NCI-H2227 treated with DMSO at 0.1 percent for 48 hours (cell line): Measurements from ENCODE around the gene DNAH14.
"Not testable (repeated sequence)": the region's sequence is repeated elsewhere in the genome, so short reads cannot be mapped to it uniquely, and the experiment has no call there.

Source experiments
- DNase-seq: peaks from one replicate; lab custom pipeline; 2025; lab: John Stamatoyannopoulos, UW

DNAH14 gene

DNA sequence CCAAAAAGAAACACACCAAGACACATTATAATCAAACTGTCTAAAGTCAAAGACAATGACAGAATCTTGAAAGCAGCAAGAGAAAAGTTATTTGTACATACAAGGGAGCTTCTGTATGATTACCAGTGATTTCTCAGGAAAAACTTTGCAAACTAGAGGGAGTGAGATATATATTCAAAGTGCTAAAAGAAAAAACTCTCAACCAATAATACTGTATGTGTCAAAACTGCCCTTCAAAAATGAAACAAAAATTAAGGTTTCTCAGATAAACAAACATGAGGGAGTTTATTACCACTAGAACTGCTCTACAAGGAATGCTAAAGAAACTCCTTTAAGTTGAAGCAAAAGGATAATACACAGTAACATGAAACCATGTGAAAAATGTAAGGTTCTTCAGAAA lies 418.9 kb downstream of the DNAH14 start:
- no peak for DNase-seq

DNA sequence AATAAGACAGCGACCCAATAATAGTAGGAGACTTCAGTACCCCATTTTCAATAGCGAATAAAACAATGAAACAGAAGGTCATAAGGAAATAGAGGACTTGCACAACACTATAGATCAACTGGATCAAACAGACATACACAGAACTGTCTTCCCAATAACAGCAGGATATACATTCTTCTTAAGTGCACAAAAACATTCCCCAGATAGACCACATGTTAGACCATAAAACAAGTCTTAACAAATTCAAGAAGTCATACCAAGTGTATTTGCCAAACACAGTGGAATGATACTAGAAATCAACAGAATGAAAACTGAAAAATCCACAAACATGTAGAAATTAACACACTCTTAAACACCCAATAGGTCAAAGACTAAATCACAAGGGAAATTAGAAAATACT lies 420.4 kb downstream of the DNAH14 start:
- DNase-seq = no peak

DNA sequence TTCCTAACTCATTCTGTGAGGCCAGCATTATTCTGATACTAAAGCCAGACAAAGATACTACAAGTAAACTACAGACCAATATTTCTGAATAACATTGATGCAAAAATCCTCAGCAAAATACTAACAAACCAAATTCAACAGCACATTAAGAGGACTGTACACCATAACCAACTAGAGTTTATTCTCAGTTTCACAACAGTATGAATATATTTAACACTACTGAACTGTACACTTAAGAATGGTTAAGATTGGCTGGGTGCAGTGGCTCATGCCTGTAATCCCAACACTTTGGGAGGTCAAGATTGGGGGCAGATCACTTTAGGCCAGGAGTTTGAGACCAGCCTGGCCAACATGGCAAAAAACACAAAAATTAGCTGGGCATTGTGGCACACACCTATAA lies 421.4 kb downstream of the DNAH14 start:
- no peak for DNase-seq

DNA sequence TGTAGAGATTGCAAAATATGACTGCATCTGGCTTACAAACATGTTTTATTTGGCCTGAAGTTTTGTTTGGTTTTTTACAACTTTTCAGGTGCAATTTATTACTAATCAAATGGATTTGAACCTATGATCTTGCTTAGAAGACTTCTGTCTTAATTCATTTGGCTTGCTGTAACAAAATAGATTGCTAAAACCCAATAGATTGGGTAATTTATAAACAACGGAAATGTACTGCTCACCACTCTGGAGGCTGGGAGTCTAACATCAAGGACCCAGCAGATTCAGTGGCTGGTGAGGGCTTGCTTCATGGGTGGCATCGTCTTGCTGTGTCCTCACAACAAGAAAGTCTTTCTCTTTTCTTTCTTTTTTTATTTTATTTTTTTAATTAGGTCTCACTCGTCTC lies 425.4 kb downstream of the DNAH14 start:
- DNase-seq = no peak

DNA sequence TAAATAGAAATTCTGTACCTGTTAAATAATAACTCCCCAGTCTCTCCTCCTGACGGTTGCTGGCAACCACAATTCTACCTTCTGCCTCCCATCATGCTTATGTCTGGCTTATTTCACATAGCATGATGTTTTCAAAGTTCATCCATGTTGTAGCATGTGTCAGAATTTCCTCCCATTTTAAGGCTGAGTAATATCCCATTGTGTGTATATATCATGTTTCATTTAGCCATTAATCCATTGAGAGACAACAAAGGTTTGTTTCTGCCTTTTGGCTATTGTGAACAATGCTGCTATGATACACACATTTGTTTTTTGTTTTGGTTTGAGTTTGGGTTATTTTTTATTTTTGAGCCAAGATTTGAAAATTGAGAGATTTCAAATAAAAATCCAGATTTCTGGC lies 426.4 kb downstream of the DNAH14 start:
- no peak for DNase-seq

DNA sequence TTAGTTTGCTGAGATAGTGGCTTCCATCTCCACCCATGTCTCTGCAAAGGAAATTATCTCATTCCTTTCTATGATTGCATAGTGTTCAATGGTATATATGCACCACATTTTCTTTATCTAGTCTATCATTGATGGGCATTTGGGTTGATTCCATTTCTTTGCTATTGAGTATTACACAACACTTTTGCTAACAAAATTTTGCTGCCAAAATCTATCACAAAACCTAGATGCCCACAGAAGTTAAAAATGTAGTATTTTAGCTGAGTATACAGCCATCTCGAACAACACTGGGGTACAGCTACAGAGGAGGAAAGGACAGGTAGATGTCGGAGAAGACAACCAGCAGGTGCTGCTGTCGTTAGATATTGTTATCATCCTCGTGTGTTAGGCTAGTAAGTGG lies 430.6 kb downstream of the DNAH14 start:
- no peak for DNase-seq

DNA sequence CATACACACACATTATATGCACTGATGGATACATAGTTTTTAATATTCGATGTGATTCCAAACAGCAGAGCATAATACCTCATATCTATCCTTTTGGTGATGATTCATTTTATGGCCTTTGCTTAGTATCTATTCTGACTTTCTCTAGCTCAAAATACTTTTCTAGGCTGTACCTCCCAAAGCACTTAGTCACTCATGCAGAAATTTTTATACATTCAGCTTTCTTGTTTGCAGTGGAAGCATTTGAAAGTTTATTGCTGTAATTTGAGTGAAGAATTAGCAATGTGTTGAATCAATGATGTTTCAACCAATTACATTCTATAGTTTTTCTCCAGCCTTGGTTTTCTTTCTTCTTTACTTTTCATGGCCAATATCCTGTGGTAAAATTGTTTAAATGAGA lies 431.7 kb downstream of the DNAH14 start:
- no peak for DNase-seq

DNA sequence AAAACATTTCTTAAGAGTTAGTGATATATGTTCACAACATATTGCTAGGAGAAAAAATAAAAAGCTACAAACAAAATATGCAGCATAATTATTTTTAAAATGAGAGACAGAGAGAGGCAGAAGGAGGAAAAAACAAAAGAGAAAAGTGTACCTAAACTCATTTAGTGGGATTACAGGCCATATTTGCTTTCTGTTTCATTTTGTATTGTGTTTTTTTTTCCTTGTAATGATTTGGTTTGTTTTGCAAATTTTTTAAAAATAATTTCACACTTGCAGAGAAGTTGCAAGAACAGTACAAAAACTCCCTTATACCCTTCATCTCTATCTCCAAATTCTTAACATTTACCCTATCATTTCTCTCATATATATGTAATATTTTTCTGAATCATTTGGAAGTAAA lies 433.3 kb downstream of the DNAH14 start:
- no peak for DNase-seq

DNA sequence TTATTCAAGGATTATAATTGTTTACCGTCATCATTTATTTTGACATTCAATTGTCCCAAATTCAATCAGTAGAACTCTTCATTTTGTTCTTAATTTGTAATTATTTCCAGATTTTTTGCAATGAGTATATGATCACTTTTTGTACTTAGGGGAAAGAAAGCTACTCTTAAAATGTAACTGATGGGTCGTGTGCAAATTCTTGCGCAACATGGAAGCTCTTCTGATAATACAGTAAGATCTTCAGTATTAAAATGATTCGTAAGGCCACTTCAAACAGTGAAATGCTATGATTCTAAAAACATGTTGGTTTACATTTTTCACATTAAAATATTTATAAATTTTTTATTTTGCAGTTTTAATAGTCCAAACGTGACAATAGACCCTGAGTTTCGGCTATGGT lies 435.0 kb downstream of the DNAH14 start:
- DNase-seq = no peak

DNA sequence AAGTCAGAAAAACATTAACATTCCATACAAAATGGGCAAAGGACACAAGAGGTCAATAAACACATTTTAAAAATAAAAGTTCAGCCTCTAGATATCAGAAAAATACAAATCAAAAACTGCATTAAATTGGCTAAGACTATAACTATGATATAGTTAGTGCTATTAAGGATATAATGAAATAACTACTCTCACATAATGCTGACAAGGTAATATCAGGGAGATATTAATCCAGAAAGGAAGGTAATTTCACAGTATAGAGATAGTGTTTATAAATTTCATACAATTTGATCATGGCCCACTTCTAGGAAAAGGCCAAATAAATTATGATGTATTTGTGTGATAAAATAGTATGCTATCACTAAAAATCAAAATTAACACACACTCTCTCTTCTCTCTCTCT lies 436.5 kb downstream of the DNAH14 start:
- DNase-seq = no peak

DNA sequence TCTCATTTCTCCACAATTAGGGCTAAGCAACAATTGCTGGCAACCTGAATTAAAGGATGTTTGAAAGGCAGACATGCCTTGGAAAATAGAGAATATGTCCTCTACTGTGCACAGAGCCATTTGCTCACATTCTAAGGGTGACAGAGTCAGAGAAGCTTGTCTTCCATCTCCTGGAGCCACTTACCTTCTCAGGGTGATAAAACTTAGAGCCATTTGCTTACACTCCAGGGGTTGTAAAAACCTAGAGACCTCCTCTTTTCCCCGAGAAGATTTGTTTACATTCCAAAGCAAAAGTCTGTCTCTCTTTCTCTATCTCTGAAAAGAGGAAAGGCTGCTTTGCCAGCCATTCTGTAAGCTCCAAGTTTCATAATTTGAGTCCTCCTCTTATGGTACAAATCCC lies 437.1 kb downstream of the DNAH14 start:
- no peak for DNase-seq

DNA sequence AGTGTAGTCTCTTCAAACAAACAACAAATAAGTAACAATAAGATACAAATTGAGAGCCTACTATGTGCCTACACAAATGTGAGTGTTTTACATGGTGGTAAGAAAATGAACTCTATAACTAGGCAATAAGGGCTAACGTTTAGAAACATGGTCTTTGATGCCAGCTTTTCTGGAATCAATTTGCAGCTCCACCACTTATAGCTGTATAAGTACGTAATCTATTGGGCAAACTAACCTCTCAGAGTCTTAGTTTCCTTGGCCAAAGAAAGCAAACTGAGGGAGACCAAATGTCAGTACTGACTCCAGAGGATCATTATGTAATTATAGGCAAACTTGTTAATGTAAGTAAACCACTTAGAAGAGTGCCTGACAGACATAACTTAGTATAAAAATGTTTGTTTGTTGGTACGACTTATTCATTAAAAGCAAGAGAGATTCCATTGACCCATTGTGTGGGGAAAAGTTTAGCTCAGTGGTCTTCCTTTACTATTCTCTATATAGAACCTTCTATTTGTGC lies 438.6 kb downstream of the DNAH14 start:
- no peak for DNase-seq

DNA sequence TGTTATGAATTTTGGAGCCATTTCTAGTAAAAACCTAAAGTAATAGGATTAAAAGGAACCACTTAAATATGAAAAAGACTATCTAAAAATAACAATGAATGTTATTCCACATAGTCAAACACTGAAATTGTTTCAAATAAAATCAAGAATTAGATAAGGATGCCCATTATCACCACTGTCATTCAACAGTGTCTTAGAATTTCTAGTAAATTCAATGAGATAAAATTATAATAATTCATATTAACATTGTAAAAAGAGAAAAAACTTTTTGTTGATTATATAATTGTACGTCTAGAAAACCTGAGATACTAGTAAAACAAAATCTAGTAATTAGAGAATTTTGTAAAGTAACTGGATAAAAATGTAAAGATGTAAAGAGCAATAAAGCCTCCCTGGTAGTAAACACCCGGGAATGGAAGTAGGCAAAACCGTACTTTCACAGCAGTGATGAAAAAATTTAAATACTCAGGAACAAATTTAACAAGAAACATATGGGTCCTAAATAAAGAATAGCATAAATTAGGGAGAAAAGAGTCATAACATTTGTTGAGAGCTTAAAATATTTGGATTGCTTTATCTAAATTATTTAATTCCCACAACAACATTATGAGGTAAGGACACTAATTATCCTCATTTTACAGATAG lies 442.0 kb downstream of the DNAH14 start:
- no peak for DNase-seq

DNA sequence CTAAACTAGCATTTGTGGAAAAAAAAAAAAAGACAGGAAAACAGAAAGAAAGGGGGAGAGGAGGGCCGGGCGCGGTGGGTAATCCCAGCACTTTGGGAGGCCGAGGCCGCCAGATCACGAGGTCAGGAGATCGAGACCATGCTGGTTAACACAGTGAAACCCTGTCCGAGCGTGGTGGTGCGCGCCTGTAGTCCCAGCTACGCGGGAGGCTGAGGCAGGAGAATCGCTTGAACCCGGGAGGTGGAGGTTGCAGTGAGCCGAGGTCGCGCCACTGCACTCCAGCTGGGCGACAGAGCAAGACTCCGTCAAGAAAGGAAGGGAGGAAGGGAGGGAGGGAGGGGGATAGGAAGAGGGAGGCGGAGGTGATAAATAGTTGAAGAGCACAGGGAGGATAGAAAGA lies 443.7 kb downstream of the DNAH14 start:
- no peak for DNase-seq

DNA sequence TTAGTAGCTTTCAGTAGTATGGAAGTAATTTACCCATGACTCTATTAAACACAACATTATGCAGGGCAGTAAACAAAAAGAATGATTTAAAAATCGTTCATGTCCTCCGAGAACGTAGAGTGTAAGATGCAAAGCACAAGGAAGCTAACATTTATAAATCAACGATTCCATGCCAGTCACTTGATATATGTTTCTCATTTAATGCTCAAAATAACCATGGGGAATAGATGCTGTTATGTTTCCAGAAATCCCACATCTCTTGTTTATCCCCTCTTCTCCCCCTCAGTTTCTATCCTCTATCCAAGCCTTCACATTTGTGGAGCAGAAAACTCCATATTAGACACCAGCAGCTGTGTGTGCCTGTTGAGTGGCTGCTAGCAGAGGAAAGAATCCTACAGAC lies 445.5 kb downstream of the DNAH14 start:
- DNase-seq = no peak

DNA sequence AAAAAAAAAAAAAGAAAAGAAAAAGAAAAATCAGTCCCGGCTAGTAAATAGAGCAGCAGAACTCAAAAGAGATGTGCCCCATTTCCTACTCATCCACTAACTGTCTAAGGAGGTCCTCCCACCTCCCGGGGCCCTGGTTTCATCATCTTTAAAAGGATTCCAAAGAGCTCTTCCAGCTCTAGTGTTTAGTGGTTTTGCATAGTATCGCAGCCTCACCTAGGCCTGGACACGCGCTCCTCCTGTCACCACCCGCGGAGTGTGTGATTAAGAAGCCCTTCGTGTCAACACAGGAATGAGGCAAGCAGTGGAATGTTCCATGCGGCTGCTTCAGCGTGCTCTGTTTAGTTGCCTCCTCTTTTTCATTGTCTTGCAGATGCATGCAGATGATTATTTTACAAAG lies 449.4 kb downstream of the DNAH14 start:
- no peak for DNase-seq

DNA sequence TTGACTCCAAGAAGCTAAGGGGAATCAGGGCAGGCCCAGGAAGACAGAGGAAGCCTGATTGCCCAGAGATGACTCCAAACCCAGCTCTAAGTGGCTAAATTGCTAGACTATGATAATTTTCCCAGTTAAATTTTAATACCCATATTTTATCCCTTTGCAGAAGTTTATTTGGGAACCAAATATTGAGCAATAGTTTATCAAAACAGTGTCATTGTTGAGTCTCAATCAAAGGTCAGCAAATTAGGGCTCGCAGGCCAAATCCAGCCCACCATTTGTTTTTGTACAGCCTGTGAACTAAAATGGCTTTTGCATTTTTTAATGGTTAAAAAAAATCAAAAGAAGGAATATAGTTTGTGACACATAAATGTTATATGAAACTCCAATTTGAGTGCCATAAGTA lies 451.2 kb downstream of the DNAH14 start:
- DNase-seq = no peak

DNA sequence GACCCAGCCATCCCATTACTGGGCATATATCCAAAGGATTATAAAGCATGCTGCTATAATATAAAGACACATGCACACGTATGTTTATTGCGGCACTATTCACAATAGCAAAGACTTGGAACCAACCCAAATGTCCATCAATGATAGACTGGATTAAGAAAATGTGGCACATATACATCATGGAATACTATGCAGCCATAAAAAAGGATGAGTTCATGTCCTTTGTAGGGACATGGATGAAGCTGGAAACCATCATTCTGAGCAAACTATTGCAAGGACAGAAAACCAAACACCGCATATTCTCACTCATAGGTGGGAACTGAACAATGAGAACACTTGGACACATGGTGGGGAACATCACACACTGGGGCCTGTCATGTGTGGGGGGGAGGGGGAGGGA lies 457.4 kb downstream of the DNAH14 start:
- DNase-seq = not testable (repeated sequence)

DNA sequence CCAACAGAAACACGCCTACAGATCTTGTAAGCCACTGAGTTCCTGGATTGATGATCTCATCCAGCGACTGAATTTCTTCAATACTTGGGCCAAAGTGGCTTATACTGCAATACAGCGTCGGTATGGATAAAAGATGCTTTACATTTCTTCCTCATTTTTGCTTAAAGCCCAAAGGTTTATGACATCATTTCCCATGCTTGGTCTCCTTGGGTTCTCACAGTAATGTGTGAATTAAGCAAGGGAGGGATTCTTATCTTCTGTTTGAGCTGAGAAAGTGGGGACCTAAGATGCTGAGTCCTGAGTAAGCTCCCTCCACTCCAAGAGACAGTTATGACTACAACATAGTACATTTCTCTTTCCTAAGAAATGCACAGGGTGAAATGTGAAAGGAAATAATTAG lies 458.9 kb downstream of the DNAH14 start:
- no peak for DNase-seq

DNA sequence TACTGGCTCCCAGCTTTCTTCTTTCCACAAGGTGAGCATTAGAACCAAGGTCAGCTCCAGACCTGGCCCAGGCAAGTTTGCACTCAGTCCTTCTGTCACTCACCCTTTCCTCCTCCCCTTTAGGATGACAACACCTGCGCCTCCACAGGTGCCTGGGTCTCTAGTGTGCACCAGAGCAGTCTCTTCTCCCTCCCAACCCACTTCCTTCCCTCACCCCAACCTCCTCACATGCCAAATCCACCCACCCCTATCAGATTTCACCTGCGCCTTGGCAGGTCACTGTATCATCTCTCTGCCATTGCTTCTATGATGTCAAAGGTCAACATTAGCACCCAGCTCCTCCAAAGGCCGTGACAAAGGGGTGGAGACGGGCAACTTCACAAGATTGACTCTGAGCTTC lies 460.4 kb downstream of the DNAH14 start:
- DNase-seq = no peak

DNA sequence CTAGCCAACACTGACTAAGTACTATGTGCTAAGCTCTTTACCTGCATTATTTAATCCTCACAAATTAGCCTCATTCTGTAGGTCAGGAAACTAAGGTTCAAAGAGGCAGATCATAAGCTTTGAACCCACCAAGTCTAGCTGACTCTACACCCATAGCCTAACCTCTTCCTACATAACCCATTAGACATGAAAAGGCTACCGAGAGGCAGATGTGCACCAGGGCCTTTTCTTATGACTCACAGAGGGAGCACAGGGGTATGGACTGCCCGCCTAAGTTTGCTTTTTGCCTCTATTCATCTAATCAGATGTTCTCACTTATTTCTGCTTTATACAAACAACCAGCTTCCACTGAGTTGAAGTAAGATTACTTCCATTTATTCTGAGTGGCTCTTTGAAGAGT lies 466.9 kb downstream of the DNAH14 start:
- no peak for DNase-seq

DNA sequence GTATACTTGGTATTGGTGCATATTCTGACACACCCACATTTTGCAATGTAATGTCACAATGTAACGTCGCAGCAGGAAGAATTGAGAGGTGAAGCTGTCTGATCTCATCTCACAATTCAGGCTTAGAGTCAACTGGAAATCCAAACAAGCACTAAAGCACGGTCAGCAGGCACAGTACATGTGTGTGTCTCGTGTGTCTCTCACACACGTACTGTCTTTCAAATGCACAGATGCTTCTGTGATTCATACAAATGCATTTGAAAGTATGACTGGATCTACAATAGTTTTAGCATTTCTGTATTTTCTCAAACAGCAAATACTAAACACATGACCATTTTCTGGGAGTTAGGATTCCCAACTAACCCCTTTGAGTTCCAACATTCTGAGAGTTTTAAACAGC lies 471.5 kb downstream of the DNAH14 start:
- DNase-seq = no peak

DNA sequence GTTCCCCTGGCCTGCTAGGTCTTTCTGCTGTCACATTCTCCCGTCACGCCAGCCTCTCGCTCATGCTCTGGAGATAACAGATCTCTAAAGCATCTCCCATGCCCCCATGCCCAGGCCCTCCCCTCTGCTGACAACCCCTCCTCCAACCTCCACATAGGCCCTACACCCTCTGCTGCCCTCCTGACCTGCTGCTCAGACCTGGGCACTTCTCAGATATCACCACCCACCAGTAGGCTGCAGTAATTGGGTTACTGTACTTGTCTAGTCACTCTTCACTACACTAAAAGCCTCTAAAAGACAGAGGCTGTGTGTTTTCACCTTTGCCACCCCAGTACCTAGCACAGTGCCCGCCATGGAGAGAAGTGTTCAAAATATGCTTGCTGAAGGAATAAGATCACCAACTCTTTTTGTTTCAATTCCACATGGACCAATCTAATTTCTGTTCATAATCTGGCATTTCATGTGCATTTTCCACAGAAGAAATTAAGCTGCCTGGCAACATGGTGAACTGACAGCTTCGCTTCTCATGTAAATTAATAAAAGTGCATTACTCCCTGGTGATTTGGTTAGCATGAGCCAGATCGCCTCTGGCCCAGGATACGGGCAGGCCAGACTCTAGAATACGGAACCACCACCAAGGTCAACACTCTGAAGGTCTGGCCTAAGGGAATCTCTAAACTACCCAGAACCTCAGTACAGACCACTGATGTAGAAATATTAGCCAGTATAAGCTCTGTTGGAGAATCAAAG lies 477.7 kb downstream of the DNAH14 start:
- no peak for DNase-seq

DNA sequence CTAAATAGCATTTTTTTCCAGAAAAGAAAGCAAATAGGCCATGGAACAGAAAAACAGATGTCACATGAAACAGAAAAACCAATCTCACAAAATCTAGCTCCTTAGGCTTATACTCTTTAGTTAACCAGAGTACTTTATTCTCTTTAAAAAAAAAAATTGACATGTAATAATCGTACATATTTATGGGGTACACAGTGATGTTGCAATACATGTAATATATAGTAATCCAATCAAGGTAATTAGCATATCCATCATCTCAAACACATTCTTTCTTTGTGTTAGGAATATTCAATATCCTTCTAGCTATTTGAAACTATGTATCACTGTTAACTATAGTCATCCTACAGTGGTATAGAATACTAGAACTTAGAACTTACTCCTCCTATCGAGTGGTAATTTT lies 478.3 kb downstream of the DNAH14 start:
- DNase-seq = no peak
